Measurements from ENCODE around the gene TBC1D25. TPM values are rescaled to one million over a fixed set of nuclear protein-coding genes. Genes with fewer than 3 reads are reported as not detected.

The TBC1D25 gene
- total RNA-seq, 2 donors from 2014 or later = 5.4 to 5.9 TPM

GRCh38 chrX:48576108-48576507 is 36.6 kb downstream of the TBC1D25 start:
- ATAC-seq (no peak), DNase-seq (no peak)
- WGBS, 2 donors = 50% methylated on average over 6 of the region's 6 CpGs; no CpG with 5 or more reads in 1 of the 2 donors
- Histone ChIP-seq H3K27ac (peak overlapping the region in 1 of 4 donors; percentile 99), H3K27me3 (no peaks in the 10 kb centered on the region), H3K4me1 (peaks cover 30% of the 10 kb centered on the region), H3K9me3 (no peaks in the 10 kb centered on the region), H3K4me3 (no peak overlapping the region), H3K36me3 (replicated peaks in 1 of 2; ENCODE audit: insufficient read depth in 1 of 2, low read depth in 2 of 2) (peaks cover 3 to 6% of the 10 kb centered on the region in 2 donors)
- TF ChIP-seq CTCF (IDR thresholded peaks at IDR 0.05) = no peak
- no peak for TF ChIP-seq POLR2A (IDR thresholded peaks at IDR 0.05)
- intact Hi-C loops (cut with DNase I) = no loop called here

- ATAC-seq = no peak
- intact Hi-C loops (cut with DNase I) = no loop called here
- peaks cover 30% of the 10 kb centered on the region for H3K4me1 ChIP-seq
- H3K27ac ChIP-seq = no peak overlapping the region
- H3K36me3 ChIP-seq (replicated peaks in 1 of 2; ENCODE audit: insufficient read depth in 1 of 2, low read depth in 2 of 2) = peaks cover 3 to 6% of the 10 kb centered on the region in 2 donors
- no peak overlapping the region for H3K4me3 ChIP-seq
- H3K9me3 ChIP-seq = no peaks in the 10 kb centered on the region
- no peak for DNase-seq
- no peak for TF ChIP-seq POLR2A (IDR thresholded peaks at IDR 0.05)
- TF ChIP-seq CTCF (IDR thresholded peaks at IDR 0.05) = no peak
- H3K27me3 ChIP-seq = no peaks in the 10 kb centered on the region
- WGBS, 2 donors = 58 to 83% methylated on average over 1 to 2 of the region's 2 CpGs
These were observed 39.2 kb downstream of the TBC1D25 start for GRCh38 chrX:48578661-48579128.

GRCh38 chrX:48579259-48579658 is 39.7 kb downstream of the TBC1D25 start:
- intact Hi-C loops (cut with DNase I) = no loop called here
- TF ChIP-seq CTCF (IDR thresholded peaks at IDR 0.05) (no peak), POLR2A (IDR thresholded peaks at IDR 0.05) (no peak)
- Histone ChIP-seq H3K36me3 (replicated peaks in 1 of 2; ENCODE audit: insufficient read depth in 1 of 2, low read depth in 2 of 2) (peaks cover 3 to 6% of the 10 kb centered on the region in 2 donors), H3K27me3 (no peaks in the 10 kb centered on the region), H3K27ac (no peak overlapping the region), H3K4me3 (no peak overlapping the region), H3K9me3 (no peaks in the 10 kb centered on the region), H3K4me1 (peaks cover 30% of the 10 kb centered on the region)
- ATAC-seq (no peak), DNase-seq (no peak)
- 89 to 100% methylated on average over 1 of the region's 3 CpGs for WGBS, 2 donors

GRCh38 chrX:48580662-48581061 is 41.1 kb downstream of the TBC1D25 start:
- H3K27ac ChIP-seq = peak overlapping the region in 1 of 4 donors; percentile 17
- H3K4me1 ChIP-seq = peaks cover 27% of the 10 kb centered on the region
- H3K9me3 ChIP-seq = no peaks in the 10 kb centered on the region
- no peak for DNase-seq
- WGBS, 2 donors = 83 to 86% methylated on average over 1 of the region's 1 CpG
- no peak for TF ChIP-seq POLR2A (IDR thresholded peaks at IDR 0.05)
- no peak for TF ChIP-seq CTCF (IDR thresholded peaks at IDR 0.05)
- no peak for ATAC-seq
- no peaks in the 10 kb centered on the region for H3K27me3 ChIP-seq
- H3K36me3 ChIP-seq (replicated peaks in 1 of 2; ENCODE audit: insufficient read depth in 1 of 2, low read depth in 2 of 2) = peaks cover 3 to 4% of the 10 kb centered on the region in 2 donors
- no peak overlapping the region for H3K4me3 ChIP-seq
- intact Hi-C loops (cut with DNase I) = no loop called here

GRCh38 chrX:48584698-48585097 is 45.2 kb downstream of the TBC1D25 start:
- Histone ChIP-seq H3K27me3 (no peaks in the 10 kb centered on the region), H3K9me3 (no peaks in the 10 kb centered on the region), H3K4me1 (peaks cover 8% of the 10 kb centered on the region), H3K27ac (no peak overlapping the region), H3K4me3 (no peak overlapping the region), H3K36me3 (replicated peaks in 1 of 2; ENCODE audit: insufficient read depth in 1 of 2, low read depth in 2 of 2) (no peaks in the 10 kb centered on the region)
- intact Hi-C loops (cut with DNase I) = no loop called here
- 53 to 66% methylated on average over 2 of the region's 2 CpGs for whole genome bisulfite sequencing, 2 donors
- DNase-seq (no peak), ATAC-seq (no peak)
- no peak for TF ChIP-seq POLR2A (IDR thresholded peaks at IDR 0.05)
- no peak for TF ChIP-seq CTCF (IDR thresholded peaks at IDR 0.05)
